GM21447 (cell line): ENCODE measurements around the gene BABAM2.

Source experiments
- ATAC-seq: cut with Tn5 transposase; IDR thresholded peaks from one replicate; pipeline ENCODE4 v1.9.1; 2021; ENCODE audit not compliant: unreplicated experiment

BABAM2 gene

DNA sequence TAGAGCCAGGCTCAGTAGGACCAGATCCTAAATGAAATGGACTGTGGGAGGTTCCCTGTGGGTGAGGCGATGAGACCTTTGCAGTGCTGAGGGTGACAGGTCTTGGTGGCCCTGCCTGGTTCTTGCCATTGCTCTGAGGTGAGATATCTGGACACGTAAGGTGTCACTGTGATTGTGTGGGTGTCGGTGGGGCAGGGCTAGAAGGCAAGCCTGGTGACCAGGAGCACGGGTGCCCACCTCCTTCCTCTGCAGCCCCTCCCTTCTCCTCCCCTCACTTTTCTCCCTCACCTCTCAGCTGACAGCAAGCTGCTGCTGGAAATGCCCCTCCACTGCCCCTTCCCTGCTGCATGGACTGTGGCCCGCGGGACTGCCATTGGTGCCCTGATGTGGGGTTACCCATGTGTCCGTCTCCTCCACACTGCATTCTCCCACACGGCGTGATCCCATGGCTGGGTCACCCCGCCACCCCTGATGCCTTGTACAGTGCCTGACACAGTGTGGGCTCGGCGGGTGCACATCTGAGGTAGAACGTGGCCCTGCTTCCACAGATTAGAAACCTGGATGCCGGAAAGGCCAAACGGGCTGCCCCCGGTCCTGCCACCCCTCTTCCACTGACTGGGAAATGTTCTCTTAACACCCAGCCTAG is 446.6 kb downstream of the BABAM2 start:
- no peak for ATAC-seq

DNA sequence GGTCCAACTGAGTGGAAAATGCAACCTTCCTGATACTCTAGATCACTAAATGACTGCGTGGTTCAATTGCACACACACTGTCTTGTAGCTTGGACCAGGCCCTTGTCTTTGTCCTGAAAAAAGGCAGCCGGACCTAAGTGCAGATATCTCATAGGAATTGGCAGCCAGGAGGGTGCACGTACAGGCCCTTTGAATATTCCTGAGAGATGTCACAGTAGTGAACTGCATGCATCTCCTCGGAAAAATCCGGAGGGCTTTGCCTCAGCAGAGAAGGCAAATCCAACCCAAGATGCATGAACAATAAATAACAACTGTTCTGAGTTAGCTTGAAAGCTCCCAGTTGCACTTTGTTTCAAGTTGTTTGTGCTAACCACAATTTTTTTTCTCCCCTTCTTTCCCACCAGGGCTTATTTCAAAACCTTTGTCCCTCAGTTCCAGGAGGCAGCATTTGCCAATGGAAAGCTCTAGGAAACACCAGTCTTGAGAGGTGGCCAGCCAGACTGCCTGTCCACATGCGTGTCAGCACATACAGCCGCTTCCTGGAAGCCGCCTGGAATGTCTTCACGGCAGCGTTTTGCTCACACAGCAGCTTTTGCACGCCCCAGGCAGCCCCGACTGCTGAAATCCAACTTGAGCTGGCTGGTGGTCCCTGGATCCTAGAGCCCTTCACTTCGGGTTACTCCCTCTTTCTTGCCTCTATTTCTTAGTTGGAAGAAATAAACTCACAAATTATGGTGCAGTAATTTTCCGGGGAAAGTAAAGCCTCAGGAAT is 447.7 kb downstream of the BABAM2 start:
- no peak for ATAC-seq

DNA sequence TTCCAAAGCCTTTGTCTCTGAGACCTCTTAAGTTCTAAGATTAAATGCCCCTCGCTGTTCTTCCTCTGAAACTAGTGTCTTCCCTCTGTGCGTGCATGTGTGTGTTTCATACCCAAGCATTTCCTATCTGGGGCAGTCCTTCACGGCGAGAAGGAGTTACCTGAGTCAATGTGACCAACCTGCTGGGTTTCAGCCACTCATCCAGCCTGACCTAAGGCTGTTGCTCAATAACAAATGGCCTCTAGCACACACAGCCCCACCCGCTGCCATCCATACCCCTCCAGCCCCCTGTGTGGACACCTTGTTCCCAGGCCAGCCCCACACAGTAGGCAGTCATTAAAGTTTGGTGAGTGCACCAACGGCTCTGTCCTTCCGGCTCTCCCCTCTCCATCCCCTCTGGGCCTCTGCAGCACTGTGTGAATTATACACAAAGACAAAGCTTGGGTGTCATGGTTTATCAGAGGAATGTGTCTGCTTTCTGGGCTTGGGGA is 448.3 kb downstream of the BABAM2 start:
- no peak for ATAC-seq

DNA sequence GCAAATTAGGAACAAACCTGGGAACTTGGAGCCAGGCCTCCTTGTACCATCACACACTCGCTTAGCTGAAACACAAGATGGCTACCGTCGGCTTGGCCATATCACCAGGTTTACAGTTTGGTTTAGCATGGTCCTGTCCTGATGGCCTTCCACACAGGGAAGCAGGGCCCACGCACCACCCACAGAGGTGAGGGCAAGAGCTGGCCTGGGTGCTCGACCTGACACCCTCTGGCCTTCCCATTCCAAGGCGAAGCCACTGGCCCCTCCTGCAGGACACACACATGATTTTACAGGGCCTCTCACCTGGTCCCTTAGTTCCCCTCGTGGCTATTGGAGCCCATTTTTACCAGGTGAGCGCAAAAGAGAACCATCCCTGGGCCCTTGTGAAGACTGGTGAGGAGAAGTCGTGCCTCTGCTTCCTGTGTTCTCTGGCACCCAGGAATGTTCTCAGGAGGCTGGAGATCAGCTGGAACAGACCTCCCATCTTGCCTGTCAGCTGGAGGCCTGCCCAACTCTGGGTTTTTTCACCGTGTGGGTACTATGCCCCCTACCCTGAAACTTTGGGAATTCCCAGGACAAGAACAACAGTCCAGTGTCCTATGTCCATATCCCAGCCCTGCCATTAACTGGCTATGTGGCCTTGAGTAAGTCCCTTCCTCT is 449.1 kb downstream of the BABAM2 start:
- ATAC-seq: no peak

DNA sequence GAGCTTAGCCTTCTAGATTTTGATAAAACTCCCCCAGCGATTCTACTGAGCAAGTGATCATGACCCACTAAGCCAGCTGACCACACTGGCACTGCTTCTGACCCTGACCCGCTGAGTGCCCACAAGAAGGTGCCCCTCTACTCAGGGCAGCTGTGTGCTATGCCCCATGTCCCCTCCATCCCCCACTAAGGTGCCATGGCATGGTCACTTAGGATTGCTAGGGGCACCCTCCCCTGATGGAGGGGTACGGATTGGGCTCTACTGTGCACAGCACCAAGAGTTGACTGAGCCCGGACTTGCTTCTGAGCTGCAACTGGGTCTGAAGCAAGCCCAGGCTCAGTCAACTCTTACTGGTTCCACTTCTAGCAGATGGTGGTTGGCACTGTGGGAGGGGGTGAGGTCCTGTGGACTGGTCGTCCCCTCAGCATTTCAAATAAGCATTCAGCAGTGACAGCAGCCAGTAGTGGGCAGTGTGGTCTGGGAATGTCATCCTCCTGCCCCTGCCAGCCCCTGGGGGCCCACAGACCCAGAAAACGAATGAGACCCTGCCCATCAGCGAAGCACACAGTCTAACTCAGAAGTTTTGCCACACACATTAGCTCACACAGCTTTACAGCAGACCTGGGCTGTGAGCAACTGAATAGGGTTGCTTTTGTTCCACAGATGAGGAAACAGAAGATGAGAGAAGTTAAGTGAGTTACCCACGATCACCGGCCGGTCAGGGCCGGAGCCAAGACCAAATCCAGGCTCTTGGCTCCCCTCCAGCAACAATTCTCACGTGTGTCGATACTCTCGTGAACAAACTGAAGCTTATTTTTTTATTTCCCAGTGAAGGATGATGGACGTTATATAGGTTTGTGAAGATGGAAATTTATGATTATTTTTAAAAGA is 450.0 kb downstream of the BABAM2 start:
- no peak for ATAC-seq

DNA sequence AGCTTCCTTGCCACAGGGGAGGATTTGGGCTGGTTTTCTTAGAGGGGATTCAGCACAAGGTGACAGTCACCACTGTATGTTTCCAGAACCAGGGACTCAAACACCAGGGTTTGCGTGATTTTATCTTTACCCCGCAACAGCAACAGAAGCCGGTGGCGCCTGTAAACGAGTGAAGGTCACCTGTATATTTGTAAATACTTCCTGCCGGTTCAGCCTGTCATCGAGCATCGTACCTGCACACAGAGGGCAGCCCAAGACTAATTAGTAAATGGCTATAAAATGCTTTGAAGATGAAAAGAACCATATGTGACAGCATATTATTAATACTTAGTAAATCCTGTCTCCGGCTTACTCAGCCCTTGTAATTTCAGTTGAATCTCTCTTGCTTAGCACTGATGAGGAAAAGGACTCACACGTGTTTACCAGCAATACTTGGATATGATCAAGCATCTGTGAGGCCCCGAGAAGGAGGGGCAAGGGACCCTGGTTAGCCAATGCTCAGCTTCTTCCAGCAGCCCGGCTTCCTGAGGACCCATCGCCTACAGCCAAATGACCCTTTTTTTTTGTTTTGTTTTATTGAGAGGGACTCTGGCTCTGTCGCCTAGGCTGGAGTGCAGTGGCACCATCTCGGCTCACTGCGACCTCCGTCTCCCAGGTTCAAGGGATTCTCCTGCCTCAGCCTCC is 450.8 kb downstream of the BABAM2 start:
- ATAC-seq: no peak

DNA sequence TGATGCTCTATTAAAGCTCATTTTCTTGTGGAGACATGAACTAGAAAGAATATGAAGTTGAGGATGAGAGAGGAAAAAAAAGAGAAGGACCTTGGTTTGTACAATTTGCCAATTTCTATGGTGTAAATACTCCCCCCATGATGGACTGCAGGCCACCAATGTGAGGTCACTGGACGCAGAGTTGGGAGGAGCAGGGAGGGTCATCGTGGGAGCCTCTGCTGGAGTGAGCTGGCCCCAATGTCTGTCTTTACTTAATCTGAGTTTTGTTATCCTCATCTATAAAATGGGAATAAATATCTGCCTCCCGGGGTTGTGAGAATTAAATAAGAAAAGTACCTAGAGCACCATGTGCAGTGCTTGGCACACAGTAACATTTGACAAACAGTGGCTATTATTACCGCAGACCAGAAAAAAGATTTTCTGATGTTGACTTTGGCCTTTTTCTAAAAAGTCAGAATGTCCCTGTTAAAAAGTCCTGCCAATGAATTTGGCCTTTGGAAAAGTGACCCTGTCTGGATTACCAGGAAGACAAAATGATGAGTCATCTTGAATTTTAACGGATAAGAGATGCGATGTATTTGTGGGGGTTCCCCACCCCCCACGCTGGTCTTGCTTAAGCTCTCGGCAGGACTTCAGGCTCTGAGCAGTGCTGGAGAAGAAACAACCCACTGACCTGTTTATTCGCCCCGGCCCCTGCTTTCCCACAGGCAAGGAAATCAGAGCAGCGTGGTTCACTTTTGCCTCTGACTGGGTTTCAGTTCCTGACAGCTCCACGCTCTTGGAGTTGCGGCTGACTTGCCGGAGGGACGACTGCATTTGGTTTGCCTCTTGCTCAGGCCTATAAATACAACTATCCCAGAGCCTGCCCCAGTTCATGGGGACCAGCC is 451.8 kb downstream of the BABAM2 start:
- ATAC-seq: no peak

DNA sequence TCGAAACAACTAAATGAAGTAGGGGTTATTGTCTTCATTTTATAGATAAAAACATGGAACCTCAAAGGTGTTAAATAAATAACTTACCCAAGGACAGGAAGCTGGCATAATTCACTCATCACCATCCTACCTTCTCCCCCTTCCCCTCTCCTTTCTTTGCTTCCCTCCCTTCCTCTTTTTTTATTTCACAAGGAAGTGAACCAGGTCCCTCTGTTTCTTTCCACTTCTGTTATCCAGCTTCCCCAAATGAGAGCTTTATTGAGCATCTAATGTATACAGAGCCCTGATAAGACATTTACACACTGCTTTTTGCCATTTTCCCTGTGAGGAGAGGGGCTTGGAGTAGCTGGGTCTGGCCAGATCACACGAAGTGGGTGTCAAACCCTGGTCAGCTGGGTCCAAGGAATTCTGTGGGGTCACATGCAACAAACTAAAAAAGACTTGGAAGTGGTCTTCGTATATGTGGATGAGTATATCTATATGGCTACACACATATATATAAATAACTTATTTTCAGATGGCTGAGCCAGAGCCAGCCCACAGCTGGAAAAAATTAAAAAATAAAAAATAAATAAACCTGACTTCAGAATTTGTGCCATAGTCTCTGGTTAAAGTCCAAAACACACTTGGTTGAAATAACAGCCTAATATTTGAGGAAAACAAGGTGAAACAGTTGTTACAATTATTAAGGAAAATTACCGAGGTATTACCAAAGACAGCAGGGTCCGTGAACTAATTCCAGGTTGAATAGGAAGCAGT is 452.8 kb downstream of the BABAM2 start:
- no peak for ATAC-seq

DNA sequence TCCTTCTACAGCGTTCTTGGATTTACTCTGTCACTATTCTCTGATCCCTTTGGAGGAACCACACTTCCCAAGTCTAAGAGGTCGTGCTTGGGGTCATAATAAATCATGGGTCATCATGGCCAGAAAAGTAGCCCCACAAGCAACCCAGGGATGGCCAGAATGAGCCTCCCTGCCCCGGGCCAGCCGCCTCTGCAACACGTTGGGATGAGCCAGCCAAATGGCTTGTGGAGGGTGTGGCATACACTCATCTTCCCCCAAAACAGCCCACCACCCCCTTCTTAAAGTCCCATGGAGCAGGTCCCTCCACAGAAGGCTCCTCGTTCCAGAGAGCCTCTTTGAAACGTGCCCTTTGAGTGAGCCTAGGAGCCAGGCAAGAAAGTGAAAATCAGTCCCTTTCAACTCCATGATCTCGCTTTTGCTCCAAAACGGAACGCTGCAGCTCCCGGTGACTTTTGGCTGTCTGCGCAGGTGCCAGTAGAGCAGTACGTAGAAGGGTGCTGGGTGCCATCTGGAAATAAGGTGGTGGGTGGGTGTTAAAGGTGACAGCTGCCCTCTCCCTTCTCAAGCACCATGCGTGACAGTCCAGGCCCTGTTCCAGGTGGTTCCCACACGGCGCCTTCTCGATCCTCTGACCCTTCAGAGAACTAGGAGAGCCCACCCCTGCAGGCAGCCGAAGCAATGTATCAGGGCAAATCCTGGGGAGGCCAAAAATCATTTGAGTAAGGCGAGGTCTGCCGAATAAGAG is 453.6 kb downstream of the BABAM2 start:
- ATAC-seq: no peak

DNA sequence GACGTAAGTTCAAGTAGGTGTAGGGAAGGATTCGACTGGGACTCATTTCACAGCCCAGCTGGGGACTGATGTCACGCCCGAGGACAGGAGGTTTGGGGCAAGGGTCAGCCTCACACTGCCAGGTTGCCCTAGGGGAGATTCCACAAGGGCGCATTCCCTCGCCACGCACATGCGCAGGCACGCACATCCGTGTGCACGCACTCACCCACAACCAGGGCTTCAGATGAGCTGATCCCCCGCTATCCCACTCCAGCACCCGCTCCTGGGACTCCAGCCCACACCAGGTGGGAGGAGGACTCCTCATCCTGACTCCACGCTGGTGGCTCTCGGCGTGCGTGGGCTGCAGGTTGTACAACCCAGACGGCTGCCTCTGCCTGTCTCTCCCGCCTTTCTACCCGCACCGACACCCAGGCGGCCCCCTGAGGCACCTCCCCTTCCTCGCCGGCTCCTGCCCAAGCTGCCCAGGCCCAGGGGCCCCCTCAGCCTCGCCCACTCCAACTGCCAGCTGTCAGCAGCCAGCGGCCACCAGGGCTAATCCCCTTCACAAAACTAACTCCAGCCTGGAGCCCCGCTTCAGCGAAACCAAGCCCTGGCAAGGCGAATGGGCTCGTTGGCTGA is 454.3 kb downstream of the BABAM2 start:
- no peak for ATAC-seq

DNA sequence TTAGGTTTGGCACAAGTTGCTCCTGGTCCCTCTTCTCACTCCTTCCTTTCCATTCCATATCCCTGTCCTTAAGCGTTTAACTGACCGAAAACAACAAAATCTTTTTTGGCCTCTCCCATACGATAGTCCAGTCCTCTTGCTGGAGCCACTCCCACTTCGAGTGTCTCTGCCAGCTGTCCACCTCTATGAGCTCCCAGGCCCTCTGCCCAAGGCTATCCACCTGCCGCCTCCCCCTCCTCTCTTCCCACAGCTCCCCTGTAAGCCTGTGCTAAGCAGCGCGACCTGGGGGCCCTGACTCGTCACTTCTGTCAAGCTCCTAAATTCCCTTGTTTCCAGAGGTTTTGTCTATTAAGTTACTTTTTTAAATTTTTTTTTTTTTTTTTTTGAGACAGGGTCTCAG is 455.1 kb downstream of the BABAM2 start:
- ATAC-seq: no peak

DNA sequence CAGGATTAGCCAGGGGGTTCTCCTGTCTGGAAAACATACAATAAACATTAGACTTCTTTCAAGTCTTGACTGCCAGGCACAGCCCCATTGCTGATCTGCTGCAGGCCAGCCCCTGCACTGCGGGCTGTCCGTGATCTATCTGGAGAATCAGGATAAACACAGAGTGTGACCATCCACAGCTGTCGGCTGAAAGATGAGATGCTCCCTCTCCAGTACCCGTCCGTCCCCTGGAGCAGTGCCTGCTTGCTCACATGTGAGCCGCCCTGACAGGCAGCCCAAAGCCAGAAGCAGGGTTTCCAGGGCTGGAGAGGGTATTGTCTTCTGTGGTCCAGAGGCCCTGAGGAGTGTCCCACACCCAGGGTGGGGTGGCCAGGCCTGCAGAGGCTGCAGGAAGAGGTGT is 456.1 kb downstream of the BABAM2 start:
- ATAC-seq: no peak

DNA sequence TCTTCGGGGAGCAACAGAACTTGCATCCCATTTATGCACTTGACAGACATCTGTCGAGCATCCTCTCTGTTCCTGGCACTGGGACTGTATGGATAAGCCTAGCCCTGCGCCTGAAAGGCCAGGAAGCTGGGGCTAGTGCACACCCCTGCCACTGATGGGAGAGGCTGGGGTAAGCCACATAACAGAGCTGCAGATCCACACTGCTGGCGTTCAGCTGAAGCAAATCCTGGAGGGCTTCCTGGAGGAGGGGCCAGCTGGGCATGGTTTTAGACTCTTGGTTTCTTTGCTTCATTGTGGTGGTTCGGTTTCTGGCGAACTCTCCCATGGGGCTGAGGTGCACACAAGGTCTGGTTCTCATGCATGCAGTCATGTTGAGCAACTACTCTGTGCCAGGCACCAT is 456.7 kb downstream of the BABAM2 start:
- no peak for ATAC-seq

DNA sequence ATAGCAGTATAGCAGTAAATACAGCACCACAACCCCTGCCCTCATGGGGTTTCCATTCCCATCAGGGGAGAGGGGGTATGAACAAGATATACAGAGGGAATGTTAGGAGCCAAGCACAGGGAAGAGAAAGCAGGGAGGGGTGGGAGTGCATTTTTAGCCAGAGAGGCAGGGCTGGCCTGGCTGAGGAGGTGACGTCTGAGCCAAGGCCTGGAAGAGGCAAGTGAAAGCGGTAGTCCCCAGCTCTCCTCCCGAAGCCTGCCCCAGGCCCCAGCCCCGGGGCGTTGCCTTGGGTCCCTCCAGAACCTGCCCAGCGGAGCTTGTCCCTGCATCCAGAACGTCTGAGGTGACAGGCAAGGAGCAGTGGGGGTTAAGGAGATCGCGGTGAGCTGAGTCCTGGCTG is 457.1 kb downstream of the BABAM2 start:
- no peak for ATAC-seq

DNA sequence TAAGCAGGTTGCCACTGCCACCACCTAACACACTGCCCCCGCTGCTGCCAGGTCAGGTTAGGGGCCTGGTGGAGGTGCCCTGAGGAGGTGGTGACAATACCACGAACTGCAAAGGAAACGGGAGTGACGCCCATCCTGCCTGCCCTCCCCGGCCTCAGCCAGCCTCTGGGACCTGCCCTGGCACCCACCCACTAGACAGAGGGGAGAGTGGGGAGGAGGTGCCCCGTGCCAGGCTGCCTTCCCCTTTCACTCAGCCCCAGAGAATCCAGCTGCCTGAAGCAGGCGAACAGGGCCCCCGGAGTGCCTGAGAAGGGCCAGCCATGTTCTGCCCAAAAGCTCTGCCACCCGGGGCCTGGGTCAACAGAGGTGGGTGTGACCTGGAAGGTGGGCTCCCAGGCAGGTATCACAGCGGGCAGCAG is 457.6 kb downstream of the BABAM2 start:
- no peak for ATAC-seq

DNA sequence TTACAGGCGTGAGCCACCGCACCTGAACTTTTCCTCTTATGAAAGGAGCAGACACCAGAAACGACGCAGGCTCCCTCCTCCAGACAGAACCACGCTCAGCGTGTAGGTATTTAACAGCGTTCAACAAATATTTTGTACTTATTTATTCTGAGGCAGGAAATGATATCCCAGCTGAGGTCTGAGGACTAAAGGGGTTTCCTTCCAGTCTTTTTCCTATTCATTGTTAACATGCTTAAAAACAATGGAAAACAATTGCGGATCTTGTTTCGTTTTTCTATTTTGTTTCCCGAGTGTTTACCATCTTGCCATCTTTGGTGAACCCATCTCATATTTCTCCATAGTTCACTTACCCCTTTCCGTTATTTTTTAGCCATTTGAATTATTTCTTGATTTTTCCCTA is 458.4 kb downstream of the BABAM2 start:
- ATAC-seq: no peak

DNA sequence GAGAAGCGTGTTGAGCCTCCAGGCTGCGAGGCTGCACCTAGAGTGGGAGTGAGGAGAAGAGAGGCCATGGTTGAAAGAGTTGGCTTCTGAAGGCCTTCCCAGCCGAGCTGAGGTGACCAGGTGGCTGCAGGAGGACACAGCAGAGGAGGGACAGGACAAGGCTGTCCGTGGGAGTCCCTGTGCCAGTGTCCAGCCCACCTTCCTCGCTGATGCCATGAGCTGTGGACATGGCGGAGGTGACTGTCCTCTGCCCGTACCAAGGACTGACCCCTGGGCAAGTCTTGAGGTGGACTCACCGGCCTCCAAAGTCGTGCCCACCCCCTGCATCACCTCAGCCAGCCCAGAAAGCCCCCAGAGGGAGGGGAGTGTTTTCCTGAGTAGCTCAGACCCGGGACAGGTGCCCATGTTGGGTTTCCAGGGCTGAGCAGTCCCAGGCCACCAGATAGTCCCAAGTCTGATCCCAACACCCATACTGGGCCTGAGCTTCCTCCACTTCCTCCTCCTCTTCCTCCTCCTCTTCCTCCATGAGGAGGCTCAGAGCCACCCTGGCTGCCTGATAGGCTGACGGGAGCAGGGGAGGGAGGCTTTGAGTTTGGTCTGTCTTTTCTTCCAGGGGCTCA is 459.1 kb downstream of the BABAM2 start:
- ATAC-seq: no peak
